Esophagus squamous epithelium (tissue), 4 donors: ENCODE results near the gene C11orf42.

Source experiments
- CTCF ChIP-seq, 6 experiments: fragments of 450-650 bp in 4 of 6; fragments of 200-600 bp in 2 of 6; sonication (generic) in 2 of 6; IDR thresholded peaks; one replicate each; pipeline ENCODE4 v1.5.1; 2016 to 2019; ENCODE audit warnings: antibody characterized with exemption in 6 of 6, mild to moderate bottlenecking in 4 of 6, moderate library complexity in 4 of 6
- POLR2A ChIP-seq, 4 donors: fragments of 450-650 bp; IDR thresholded peaks; one replicate each; pipeline ENCODE4 v1.6.1; 2017; ENCODE audit warnings: antibody characterized with exemption in 4 of 4, mild to moderate bottlenecking in 4 of 4, moderate library complexity in 3 of 4

GRCh38 chr11:6196396-6196795 lies 9.0 kb upstream of the C11orf42 start:
- no peak for TF ChIP-seq CTCF (IDR thresholded peaks at IDR 0.05)
- no peak for TF ChIP-seq POLR2A (IDR thresholded peaks at IDR 0.05)
